Adrenal gland (tissue), 12 donors: ENCODE data around the gene SBF2. TPM values are rescaled to one million over a fixed set of nuclear protein-coding genes. Genes with fewer than 3 reads are reported as not detected.

ENCODE experiments used
- DNase-seq, 7 donors: peaks; one replicate each; pipeline ENCODE4 v3.0.0-alpha.2; 2019 to 2020
- H3K27ac ChIP-seq, 5 donors: fragments of 200-600 bp; sonication (generic) in 4 of 5; 1 replicate in 3 of 5; 2 replicates in 2 of 5; pipeline versions ENCODE4 v1.5.1 to v1.8.0; 2016 to 2020; ENCODE audit warnings: mild to moderate bottlenecking in 1 of 5
- H3K27me3 ChIP-seq: fragments of 200-600 bp; 2 replicates; pipeline ENCODE4 v1.8.0; 2021
- H3K36me3 ChIP-seq, 2 donors: fragments of 200-600 bp; replicated peaks in 1 of 2; 1 replicate in 1 of 2; 2 replicates in 1 of 2; pipeline versions ENCODE4 v1.5.1 to v1.8.0; 2018 to 2022
- H3K4me1 ChIP-seq, 2 donors: fragments of 200-600 bp; replicated peaks in 1 of 2; 1 replicate in 1 of 2; 2 replicates in 1 of 2; pipeline versions ENCODE4 v1.5.1 to v1.8.0; 2018 to 2021
- H3K4me3 ChIP-seq, 4 donors: fragments of 200-600 bp; sonication (generic) in 3 of 4; one replicate each; pipeline ENCODE4 v1.5.1; 2016 to 2018
- H3K9me3 ChIP-seq, 3 donors: fragments of 200-600 bp; sonication (generic) in 1 of 3; replicated peaks in 1 of 3; 1 replicate in 2 of 3; 2 replicates in 1 of 3; pipeline versions ENCODE4 v1.5.1 to v1.8.0; 2016 to 2021
- CTCF ChIP-seq, 6 experiments: fragments of 450-650 bp in 4 of 6; fragments of 200-600 bp in 2 of 6; sonication (generic) in 1 of 6; IDR thresholded peaks; 1 replicate in 5 of 6; 2 replicates in 1 of 6; pipeline versions ENCODE4 v1.5.1 to v1.8.0; 2016 to 2021; ENCODE audit warnings: antibody characterized with exemption in 6 of 6, mild to moderate bottlenecking in 2 of 6, moderate library complexity in 1 of 6
- POLR2A ChIP-seq, 2 donors: fragments of 450-650 bp; IDR thresholded peaks; one replicate each; pipeline ENCODE4 v1.6.1; 2017; ENCODE audit warnings: antibody characterized with exemption in 2 of 2, mild to moderate bottlenecking in 2 of 2, moderate library complexity in 1 of 2
- WGBS, 4 donors: extraction: QIAGEN DNeasy Blood & Tissue Kit in 2 of 4; methylation state at CpG; one replicate each; pipeline versions ENCODE4 v1.1.5 to v1.1.7; 2013 to 2017; 5-methylcytosine and 5-hydroxymethylcytosine counted together
- intact Hi-C, 2 donors: fragments of 100-400 bp; cut with DNase I; formaldehyde crosslinking; loops; one replicate each; pipeline versions ENCODE4 v1.14.1 to v1.15.0; 2022 to 2023
- polyA plus RNA-seq, 3 donors: library from polyadenylated mRNA; stranded (reverse); fragments of 200-250 nt in 2 of 3; fragments of 350-450 nt in 1 of 3; fragmentation: Illumina TruSeq in 1 of 3; extraction: RNeasy Lipid Tissue Mini Kit (QIAGEN cat#74804) in 1 of 3; gene quantifications; one replicate each; pipeline ENCODE4 v1.2.3, GENCODE V29; 2013 to 2014
- small RNA-seq, 2 donors: library from RNA; depleted of rRNA; stranded (forward); fragments of <200 nt; gene quantifications; one replicate each; pipeline ENCODE3, GENCODE V24; 2016
- total RNA-seq, 9 donors: library from RNA; depleted of rRNA in 4 of 9; stranded (reverse); fragments of >200 nt in 4 of 9; fragments of 120-200 nt in 1 of 9; fragmentation: NEBNext Ultra II Directional in 1 of 9; extraction: Animal tissue kit (Norgen Biotek cat#: 25700) in 1 of 9; gene quantifications; one replicate each; pipeline versions ENCODE4 v1.1.0 to v1.2.4, GENCODE V29; 2013 to 2023
- donor health status: healthy with polysubstance abuse.
- donor health status: Bipolar disorder and iron deficiency.
- donor health status: DM: yes; HTN: yes; CAD: no.
- donor health status: DM: no; HTN: no; CAD: no.
- donor health status: DM: no; HTN: no; CAD: no.
- donor health status: DM: yes; HTN: yes; CAD: no.

The SBF2 gene
- total and polyA plus RNA-seq, 12 donors: 12.5 to 66.7 (median 38.0) TPM

- 88 to 100% (median 97%) methylated on average over 3 of the region's 3 CpGs for WGBS, 4 donors
- intact Hi-C loops: no loop called here
Observed at GRCh38 chr11:9733212-9733611, 560.8 kb downstream of the SBF2 start.

DNA sequence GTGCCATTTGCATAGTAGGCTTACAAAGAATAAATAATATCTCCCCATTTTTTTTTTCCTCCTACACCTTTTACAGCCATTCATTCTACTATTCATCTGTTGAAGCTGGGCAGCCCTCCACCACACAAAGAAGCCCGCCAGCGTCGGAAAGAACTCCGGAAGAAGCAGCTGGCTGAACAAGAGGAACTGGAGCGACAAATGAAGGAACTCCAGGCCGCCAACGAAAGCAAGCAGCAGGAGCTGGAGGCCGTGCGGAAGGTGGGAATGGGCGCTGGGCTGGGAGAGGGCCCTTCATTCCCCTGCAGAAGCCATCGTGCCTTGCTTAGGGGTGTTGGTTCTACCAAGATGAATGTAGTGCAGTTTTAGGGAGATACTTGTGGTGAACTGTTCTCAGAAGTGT lies 561.6 kb downstream of the SBF2 start:
- H3K27ac ChIP-seq: no peak overlapping the region
- TF ChIP-seq CTCF (IDR thresholded peaks at IDR 0.05) (no peak), POLR2A (IDR thresholded peaks at IDR 0.05) (no peak)
- H3K9me3 ChIP-seq: no peaks in the 10 kb centered on the region
- intact Hi-C loops: no loop called here
- no peaks in the 10 kb centered on the region for H3K4me1 ChIP-seq
- WGBS, 4 donors: 78 to 94% (median 88%) methylated on average over 11 of the region's 11 CpGs
- H3K27me3 ChIP-seq: no peaks in the 10 kb centered on the region
- H3K4me3 ChIP-seq: no peak overlapping the region
- peaks cover 0 to 26% of the 10 kb centered on the region in 2 donors for H3K36me3 ChIP-seq
- DNase-seq: no peak

More at GRCh38 chr11:9733212-9733611, 560.8 kb downstream of the SBF2 start:
- Histone ChIP-seq H3K27me3 (no peaks in the 10 kb centered on the region), H3K27ac (no peak overlapping the region), H3K36me3 (peaks cover 0 to 19% of the 10 kb centered on the region in 2 donors), H3K4me1 (no peaks in the 10 kb centered on the region), H3K9me3 (no peaks in the 10 kb centered on the region), H3K4me3 (no peak overlapping the region)
- TF ChIP-seq POLR2A (IDR thresholded peaks at IDR 0.05) (no peak), CTCF (IDR thresholded peaks at IDR 0.05) (no peak)
- DNase-seq: no peak

GRCh38 chr11:9731256-9731655 lies 562.8 kb downstream of the SBF2 start:
- Histone ChIP-seq H3K36me3 (peaks cover 0 to 27% of the 10 kb centered on the region in 2 donors), H3K9me3 (no peaks in the 10 kb centered on the region), H3K27me3 (no peaks in the 10 kb centered on the region), H3K4me3 (no peak overlapping the region), H3K27ac (no peak overlapping the region), H3K4me1 (no peaks in the 10 kb centered on the region)
- intact Hi-C loops: no loop called here
- DNase-seq: no peak
- TF ChIP-seq POLR2A (IDR thresholded peaks at IDR 0.05) (no peak), CTCF (IDR thresholded peaks at IDR 0.05) (no peak)
- WGBS, 4 donors: 86 to 96% (median 91%) methylated on average over 1 of the region's 1 CpG

Small RNA genes lying within 50 kb of the gene (small RNA-seq; reads per million reads assigned to genes)
- gene AC080023.2: 0 reads per million in 2 donors
- gene RNU7-28P: 0 reads per million in 2 donors

Other genes with a start within 250 kb of the SBF2 start
- gene ADM, start 10.9 kb upstream of the SBF2 start, total RNA-seq: 10 to 100 TPM in 7 of 9 donors, 1 to 10 TPM in 2; 3.6 to 55.7 (median 15.4) TPM
- 10 to 100 TPM in 2 of 3 donors, 1 to 10 TPM in 1; 6.9 to 27.6 (median 26.3) TPM for gene ADM, start 10.9 kb upstream of the SBF2 start, polyA plus RNA-seq
- gene AMPD3, start 161.0 kb upstream of the SBF2 start, total RNA-seq: 10 to 100 TPM; 16.9 to 64.1 (median 45.6) TPM
- gene AMPD3, start 161.0 kb upstream of the SBF2 start, polyA plus RNA-seq: 10 to 100 TPM; 16.5 to 26.0 (median 18.7) TPM
- 100 to 1,000 TPM in 1 of 9 donors, 10 to 100 TPM in 8; 42.8 to 109 (median 56.4) TPM for gene RNF141, start 247.0 kb upstream of the SBF2 start, total RNA-seq
- gene RNF141, start 247.0 kb upstream of the SBF2 start, polyA plus RNA-seq: 10 to 100 TPM; 10.3 to 63.5 (median 16.2) TPM